ENCODE data around the gene IL12RB1. TPM values are rescaled to one million over a fixed set of nuclear protein-coding genes. Genes with fewer than 3 reads are reported as not detected.

Gene IL12RB1
- total and polyA plus RNA-seq, 2 of the 13 experiments (the other 11 are each of a cell fraction or from before 2014, with no cell fraction given), result 0.03 to 0.04 TPM

- TF ChIP-seq ZNF704 (CRISPR knock-in tag; IDR thresholded peaks at IDR 0.05; ENCODE audit: borderline replicate concordance) (no peak), ZNF749 (CRISPR knock-in tag; IDR thresholded peaks at IDR 0.05; ENCODE audit: borderline replicate concordance) (no peak), ZNF253 (CRISPR knock-in tag; IDR thresholded peaks at IDR 0.05; ENCODE audit: borderline replicate concordance) (no peak), THAP9 (CRISPR knock-in tag; IDR thresholded peaks at IDR 0.05; ENCODE audit: borderline replicate concordance) (no peak), TBX3 (IDR thresholded peaks at IDR 0.05; ENCODE audit: borderline replicate concordance) (0 out of 2 replicates have a peak, but pooled peaks have one; percentile 6), ZNF674 (CRISPR knock-in tag; IDR thresholded peaks at IDR 0.05; ENCODE audit: low read depth) (no peak; the same call in 1 of the 2 replicates), TBP (CRISPR knock-in tag; IDR thresholded peaks at IDR 0.05) (no peak), ZIK1 (CRISPR knock-in tag; IDR thresholded peaks at IDR 0.05; ENCODE audit: borderline replicate concordance, low read depth) (peak; percentile 30; the same call in 1 of the 2 replicates), ZNF773 (CRISPR knock-in tag; IDR thresholded peaks at IDR 0.05; ENCODE audit: borderline replicate concordance) (0 out of 2 replicates have a peak, but pooled peaks have one; percentile 21), TAF15 (IDR thresholded peaks at IDR 0.05; ENCODE audit: low read depth, low read length, poor library complexity, severe bottlenecking) (no peak), AKAP8 (CRISPR knock-in tag; IDR thresholded peaks at IDR 0.05) (peak; percentile 69; the same call in 1 of the 2 replicates), HMGXB3 (CRISPR knock-in tag; IDR thresholded peaks at IDR 0.05; ENCODE audit: borderline replicate concordance) (no peak), ZNF546 (CRISPR knock-in tag; conservative IDR thresholded peaks at IDR 0.05) (0 out of 2 replicates have a peak, but pooled peaks have one; percentile 25), PRMT3 (CRISPR knock-in tag; IDR thresholded peaks at IDR 0.05; ENCODE audit: borderline replicate concordance, low read depth) (no peak), SP5 (CRISPR knock-in tag; IDR thresholded peaks at IDR 0.05; ENCODE audit: borderline replicate concordance, low read depth) (no peak; the same call in 1 of the 2 replicates), ZNF282 (IDR thresholded peaks at IDR 0.05; ENCODE audit: partially characterized antibody) (no peak), ZFX (CRISPR knock-in tag; IDR thresholded peaks at IDR 0.05; ENCODE audit: low read depth) (peak; percentile 73; the same call in 1 of the 2 replicates), ZNF143 (CRISPR knock-in tag; IDR thresholded peaks at IDR 0.05) (peak; percentile 36; the same call in 1 of the 2 replicates)
These were observed 23.2 kb upstream of the IL12RB1 start (continued) for GRCh38 chr19:18109733-18110608.
